ENCODE data around the gene PLCL2.

The PLCL2 gene

GRCh38 chr3:17009826-17010225, 125.1 kb downstream of the PLCL2 start:
- DNase-seq (ENCODE audit: low read depth, low spot score): no peak

GRCh38 chr3:17011728-17012338, 127.1 kb downstream of the PLCL2 start:
- DNase-seq (ENCODE audit: low read depth, low spot score): no peak

- no peak for DNase-seq (ENCODE audit: low read depth, low spot score)
These were observed 128.3 kb downstream of the PLCL2 start for GRCh38 chr3:17013050-17013449.

GRCh38 chr3:17013571-17013970, 128.8 kb downstream of the PLCL2 start:
- no peak for DNase-seq (ENCODE audit: low read depth, low spot score)

- no peak for DNase-seq (ENCODE audit: low read depth, low spot score)
These were observed 129.5 kb downstream of the PLCL2 start for GRCh38 chr3:17014284-17014683.

GRCh38 chr3:17014709-17015108, 130.0 kb downstream of the PLCL2 start:
- DNase-seq (ENCODE audit: low read depth, low spot score): no peak

- no peak for DNase-seq (ENCODE audit: low read depth, low spot score)
These were observed 136.9 kb downstream of the PLCL2 start for GRCh38 chr3:17021614-17022013.

- no peak for DNase-seq (ENCODE audit: low read depth, low spot score)
These were observed 138.4 kb downstream of the PLCL2 start for GRCh38 chr3:17023006-17023664.

GRCh38 chr3:17025594-17026139, 140.9 kb downstream of the PLCL2 start:
- no peak for DNase-seq (ENCODE audit: low read depth, low spot score)

GRCh38 chr3:17027318-17027717, 142.6 kb downstream of the PLCL2 start:
- DNase-seq (ENCODE audit: low read depth, low spot score): no peak

GRCh38 chr3:17028363-17028762, 143.6 kb downstream of the PLCL2 start:
- DNase-seq (ENCODE audit: low read depth, low spot score): no peak

GRCh38 chr3:17030438-17030837, 145.7 kb downstream of the PLCL2 start:
- no peak for DNase-seq (ENCODE audit: low read depth, low spot score)

GRCh38 chr3:17030956-17031652, 146.3 kb downstream of the PLCL2 start:
- DNase-seq (ENCODE audit: low read depth, low spot score): no peak

- no peak for DNase-seq (ENCODE audit: low read depth, low spot score)
These were observed 147.8 kb downstream of the PLCL2 start for GRCh38 chr3:17032407-17033034.

- no peak for DNase-seq (ENCODE audit: low read depth, low spot score)
These were observed 148.9 kb downstream of the PLCL2 start for GRCh38 chr3:17033516-17034168.

GRCh38 chr3:17035033-17035432, 150.3 kb downstream of the PLCL2 start:
- DNase-seq (ENCODE audit: low read depth, low spot score): no peak

- DNase-seq (ENCODE audit: low read depth, low spot score): no peak
These were observed 151.2 kb downstream of the PLCL2 start for GRCh38 chr3:17035966-17036365.

GRCh38 chr3:17038141-17038540, 153.4 kb downstream of the PLCL2 start:
- DNase-seq (ENCODE audit: low read depth, low spot score): no peak

GRCh38 chr3:17038900-17039553, 154.3 kb downstream of the PLCL2 start:
- DNase-seq (ENCODE audit: low read depth, low spot score): no peak

- DNase-seq (ENCODE audit: low read depth, low spot score): no peak
These were observed 154.8 kb downstream of the PLCL2 start for GRCh38 chr3:17039594-17039993.

GRCh38 chr3:17040322-17040989, 155.7 kb downstream of the PLCL2 start:
- no peak for DNase-seq (ENCODE audit: low read depth, low spot score)

Measured in smooth muscle cell of the brain vasculature (primary cell).